GM12878 (cell line): ENCODE data around the gene LENEP. TPM values are rescaled to one million over a fixed set of nuclear protein-coding genes. Genes with fewer than 3 reads are reported as not detected.

Experiments used
- ATAC-seq: fragments of 200-7000 bp; cut with Tn5 transposase; 3 replicates; pipeline ENCODE4 v1.9.1; 2020; ENCODE audit warnings: mild to moderate bottlenecking, moderate library complexity
- BruUV-seq: library from RNA; stranded (reverse); fragments of 400-500 nt; replicated peaks from 2 replicates; lab custom pipeline; 2021; lab: Mats Ljungman, UMichigan
- CTCF ChIA-PET: fragments of 300-600 bp; sonication (Branson Sonifier 250); formaldehyde crosslinking; extraction: SDS; loops from one replicate; lab custom pipeline; 2021; ENCODE audit warnings: inconsistent platforms; lab: Yijun Ruan, JAX
- POLR2A ChIA-PET: fragments of 350-600 bp; formaldehyde crosslinking; extraction: SDS; loops from one replicate; lab custom pipeline; 2021; ENCODE audit warnings: inconsistent platforms; lab: Charles Lee
- RAD21 ChIA-PET: fragments of 300-600 bp; sonication (Branson Sonifier 250); formaldehyde crosslinking; loops from one replicate; lab custom pipeline; 2023; ENCODE audit warnings: antibody characterized with exemption; ENCODE audit not compliant: unreplicated experiment; lab: Charles Lee
- SMC1A ChIA-PET: fragments of 300-600 bp; sonication (Branson Sonifier 250); formaldehyde crosslinking; loops from one replicate; lab custom pipeline; 2023; ENCODE audit not compliant: unreplicated experiment, uncharacterized antibody; lab: Charles Lee
- DNase-seq: peaks from one replicate; pipeline ENCODE4 v3.0.0-alpha.2; 2011; ENCODE audit warnings: low read depth, low spot score
- FAIRE-seq: peaks from 3 replicates; lab custom pipeline; 2011; peaks lifted over from hg19 to GRCh38; lab: Jason Lieb, UNC
- H2AFZ ChIP-seq: 2 replicates; pipeline ENCODE4 v1.6.0; 2011; ENCODE audit warnings: low read depth, low read length, control low read depth; ENCODE audit not compliant: control insufficient read depth
- H3K27ac ChIP-seq: 2 replicates; pipeline ENCODE4 v1.5.1; 2011; ENCODE audit warnings: control low read depth; ENCODE audit not compliant: control insufficient read depth, insufficient read depth
- H3K27me3 ChIP-seq, 2 experiments: replicated peaks in 1 of 2; 2 replicates each; pipeline versions ENCODE4 v1.6.0 to v1.6.1; 2011; ENCODE audit warnings: low read length in 1 of 2; ENCODE audit not compliant: control insufficient read depth in 2 of 2, insufficient read depth in 2 of 2
- H3K36me3 ChIP-seq, 2 experiments: 2 replicates each; pipeline ENCODE4 v1.5.1; 2011; ENCODE audit warnings: low read length in 1 of 2; ENCODE audit not compliant: control insufficient read depth in 2 of 2, insufficient read depth in 2 of 2
- H3K4me1 ChIP-seq: 2 replicates; pipeline ENCODE4 v1.6.1; 2011; ENCODE audit warnings: mild to moderate bottlenecking, low read length, moderate library complexity, mixed read lengths; ENCODE audit not compliant: control insufficient read depth, insufficient read depth
- H3K4me2 ChIP-seq: 2 replicates; pipeline ENCODE4 v1.6.0; 2011; ENCODE audit warnings: control low read depth; ENCODE audit not compliant: control insufficient read depth, insufficient read depth
- H3K4me3 ChIP-seq: fragments of 200-600 bp; sonication (generic); 2 replicates; pipeline ENCODE4 v1.5.1; 2016
- H3K79me2 ChIP-seq: 2 replicates; pipeline ENCODE4 v1.6.0; 2011; ENCODE audit warnings: low read length; ENCODE audit not compliant: control insufficient read depth, insufficient read depth
- H3K9ac ChIP-seq: 2 replicates; pipeline ENCODE4 v1.8.0; 2011; ENCODE audit warnings: low read length, control low read depth, mixed read lengths; ENCODE audit not compliant: control insufficient read depth, insufficient read depth
- H3K9me3 ChIP-seq: replicated peaks from 3 replicates; pipeline ENCODE4 v1.5.1; 2011; ENCODE audit warnings: mild to moderate bottlenecking, low read length; ENCODE audit not compliant: control insufficient read depth, insufficient read depth
- H4K20me1 ChIP-seq: 2 replicates; pipeline ENCODE4 v1.6.0; 2011; ENCODE audit not compliant: control insufficient read depth, insufficient read depth
- ATF2 ChIP-seq: IDR thresholded peaks from 2 replicates; pipeline ENCODE4 v1.6.1; 2012; ENCODE audit warnings: low read length, inconsistent platforms
- HDAC6 ChIP-seq: fragments of 200-600 bp; sonication (generic); IDR thresholded peaks from one replicate; pipeline ENCODE4 v1.8.0; 2017; ENCODE audit warnings: antibody characterized with exemption; ENCODE audit not compliant: unreplicated experiment
- IRF4 ChIP-seq: IDR thresholded peaks from 2 replicates; pipeline ENCODE4 v1.6.1; 2011; ENCODE audit warnings: low read depth, low read length
- MYB ChIP-seq: fragments of 150-350 bp; IDR thresholded peaks from 2 replicates; pipeline ENCODE4 v1.6.1; 2014; ENCODE audit warnings: mild to moderate bottlenecking, low read depth, low read length, borderline replicate concordance
- PBX3 ChIP-seq: IDR thresholded peaks from 2 replicates; pipeline ENCODE4 v1.6.1; 2011; ENCODE audit warnings: mild to moderate bottlenecking, low read depth, low read length, moderate library complexity; ENCODE audit not compliant: insufficient replicate concordance
- POLR2AphosphoS2 ChIP-seq: IDR thresholded peaks from 2 replicates; pipeline ENCODE4 v1.6.1; 2011; ENCODE audit warnings: low read depth, mild to moderate bottlenecking, low read length, improper control_type of control experiment, moderate library complexity
- SMAD1 ChIP-seq: fragments of 450-650 bp; IDR thresholded peaks from 2 replicates; pipeline ENCODE4 v1.6.1; 2018; ENCODE audit warnings: mild to moderate bottlenecking, low read depth; ENCODE audit not compliant: partially characterized antibody
- TBL1XR1 ChIP-seq: IDR thresholded peaks from 2 replicates; pipeline ENCODE4 v1.6.1; 2012; ENCODE audit warnings: low read depth, low read length, improper control_type of control experiment
- WGBS: methylation state at CpG from one replicate; pipeline ENCODE4 v1.1.6; 2016; ENCODE audit warnings: low lambda C conversion rate; ENCODE audit not compliant: insufficient replicate concordance, insufficient coverage; ENCODE audit errors: missing lambda C conversion rate; 5-methylcytosine and 5-hydroxymethylcytosine counted together
- in situ Hi-C: fragments of 300-500 bp; cut with MboI; formaldehyde crosslinking; loops from 9 replicates; pipeline ENCODE4 v1.14.3; 2018; ENCODE audit warnings: mixed read lengths
- intact Hi-C: fragments of 100-400 bp; cut with micrococcal nuclease; formaldehyde crosslinking; loops from one replicate; pipeline ENCODE4 v1.14.2; 2022; ENCODE audit not compliant: unreplicated experiment
- polyA plus RNA-seq, 11 experiments: library from polyadenylated mRNA; depleted of rRNA in 4 of 11; unstranded in 6 of 11; stranded (reverse) in 5 of 11; fragments of >200 nt; fragmentation: Nextera tagmentation in 4 of 11; fragmentation: Illumina TruSeq in 1 of 11; extraction: Ambion mirVana in 4 of 11; extraction: Trizol in 1 of 11; gene quantifications; 1 replicate in 1 of 11; 2 replicates in 10 of 11; pipeline versions ENCODE4 v1.2.1 to v1.2.3, GENCODE V29; 2011 to 2016; ENCODE audit warnings: inconsistent platforms in 2 of 11, missing spikeins in 2 of 11, low read depth in 1 of 11
- total RNA-seq, 4 experiments: library from RNA; depleted of rRNA in 3 of 4; stranded (reverse); fragments of >200 nt in 3 of 4; fragmentation: Illumina TruSeq in 1 of 4; extraction: Trizol in 1 of 4; gene quantifications; 2 replicates each; pipeline versions ENCODE4 v1.2.1 to v1.2.3, GENCODE V29; 2013 to 2021

LENEP gene
- total and polyA plus RNA-seq, 10 of the 15 experiments (the other 5 are each of a cell fraction or from before 2014, with no cell fraction given): 0.27 to 1.1 (median 0.64) TPM; not detected in 7

- Histone ChIP-seq H4K20me1 (no peaks in the 10 kb centered on the region), H3K27me3 (peaks cover 5 to 8% of the 10 kb centered on the region in 2 experiments; a peak in 3 of 4 replicates), H3K9me3 (no peaks in the 10 kb centered on the region), H3K79me2 (no peaks in the 10 kb centered on the region), H3K4me3 (no peak overlapping the region), H3K36me3 (no peaks in the 10 kb centered on the region), H3K4me2 (no peak overlapping the region), H2AFZ (no peak overlapping the region), H3K4me1 (no peaks in the 10 kb centered on the region)
- 18% methylated on average over 8 of the region's 8 CpGs for WGBS
- no peak for ATAC-seq
- RAD21 ChIA-PET: no interaction called here
- no TSS peak for BruUV-seq
- POLR2A ChIA-PET: interaction anchor here (1.4 kb wide), 1 partner anchor 17 kb away, joined by 5 read pairs; no protein-coding TSS in a partner anchor
- no peak for DNase-seq
- CTCF ChIA-PET: interaction anchor here (1.2 to 1.5 kb wide), 2 partner anchors 21 to 492 kb away, joined by 3 to 4 read pairs; no protein-coding TSS in a partner anchor
- in situ Hi-C loops: no loop called here
- TF ChIP-seq POLR2AphosphoS2: no peak
- no peak for TF ChIP-seq HDAC6
- no peak for TF ChIP-seq ATF2
- TF ChIP-seq PBX3: no peak
- no peak for TF ChIP-seq IRF4
- no peak for TF ChIP-seq SMAD1
- no peak for TF ChIP-seq MYB
- no peak for TF ChIP-seq TBL1XR1
- TF ChIP-seq, all 136 proteins: peak for 0
- Histone ChIP-seq H3K27ac (no peak overlapping the region), H3K9ac (no peak overlapping the region)
- intact Hi-C loops: no loop called here
- FAIRE-seq: no peak
- SMC1A ChIA-PET: interaction anchor here (0.9 to 1.3 kb wide), 2 partner anchors 21 to 46 kb away, joined by 3 read pairs; no protein-coding TSS in a partner anchor
Measured at GRCh38 chr1:155038602-155039307, 45.4 kb downstream of the LENEP start.
